Thyroid gland (tissue), 4 donors: ENCODE data around the gene NSFL1C. TPM values are rescaled to one million over a fixed set of nuclear protein-coding genes. Genes with fewer than 3 reads are reported as not detected.
A peak's percentile ranks its signal among the peaks of the same experiment; 100 is the strongest.

Experiments
- DNase-seq, 2 donors: peaks; one replicate each; pipeline ENCODE4 v3.0.0-alpha.2; 2019
- H3K27ac ChIP-seq, 3 donors: fragments of 200-600 bp; sonication (generic); 1 replicate in 2 of 3; 2 replicates in 1 of 3; pipeline ENCODE4 v1.5.1; 2016 to 2019; ENCODE audit warnings: mild to moderate bottlenecking in 1 of 3, moderate library complexity in 1 of 3
- H3K27me3 ChIP-seq: fragments of 200-600 bp; sonication (generic); one replicate; pipeline ENCODE4 v1.5.1; 2019
- H3K36me3 ChIP-seq, 2 donors: fragments of 200-600 bp; sonication (generic); one replicate each; pipeline ENCODE4 v1.5.1; 2016 to 2019
- H3K4me1 ChIP-seq, 2 donors: fragments of 200-600 bp; sonication (generic); one replicate each; pipeline ENCODE4 v1.5.1; 2017 to 2019
- H3K4me3 ChIP-seq, 3 donors: fragments of 200-600 bp; sonication (generic); replicated peaks in 1 of 3; 1 replicate in 2 of 3; 2 replicates in 1 of 3; pipeline ENCODE4 v1.5.1; 2016; ENCODE audit warnings: mild to moderate bottlenecking in 1 of 3
- H3K9me3 ChIP-seq: fragments of 200-600 bp; sonication (generic); one replicate; pipeline ENCODE4 v1.5.1; 2017
- CTCF ChIP-seq, 6 experiments: fragments of 200-600 bp in 3 of 6; fragments of 450-650 bp in 3 of 6; sonication (generic) in 3 of 6; IDR thresholded peaks; one replicate each; pipeline ENCODE4 v1.5.1; 2016 to 2019; ENCODE audit warnings: antibody characterized with exemption in 6 of 6, mild to moderate bottlenecking in 2 of 6, inconsistent platforms in 1 of 6, moderate library complexity in 1 of 6
- POLR2A ChIP-seq, 2 donors: fragments of 450-650 bp; IDR thresholded peaks; one replicate each; pipeline ENCODE4 v1.6.1; 2017; ENCODE audit warnings: antibody characterized with exemption in 2 of 2, mild to moderate bottlenecking in 2 of 2, moderate library complexity in 1 of 2
- WGBS, 2 donors: methylation state at CpG; one replicate each; pipeline ENCODE4 v1.1.5; 2017; 5-methylcytosine and 5-hydroxymethylcytosine counted together
- intact Hi-C: fragments of 100-400 bp; cut with DNase I; formaldehyde crosslinking; loops from one replicate; pipeline ENCODE4 v1.15.1; 2023
- total RNA-seq, 4 donors: library from RNA; depleted of rRNA; stranded (reverse); fragments of >200 nt; gene quantifications; one replicate each; pipeline ENCODE4 v1.2.3, GENCODE V29; 2016

The NSFL1C gene
- total RNA-seq, 4 donors from 2014 or later, result 42.2 to 51.3 (median 48.8) TPM

DNA sequence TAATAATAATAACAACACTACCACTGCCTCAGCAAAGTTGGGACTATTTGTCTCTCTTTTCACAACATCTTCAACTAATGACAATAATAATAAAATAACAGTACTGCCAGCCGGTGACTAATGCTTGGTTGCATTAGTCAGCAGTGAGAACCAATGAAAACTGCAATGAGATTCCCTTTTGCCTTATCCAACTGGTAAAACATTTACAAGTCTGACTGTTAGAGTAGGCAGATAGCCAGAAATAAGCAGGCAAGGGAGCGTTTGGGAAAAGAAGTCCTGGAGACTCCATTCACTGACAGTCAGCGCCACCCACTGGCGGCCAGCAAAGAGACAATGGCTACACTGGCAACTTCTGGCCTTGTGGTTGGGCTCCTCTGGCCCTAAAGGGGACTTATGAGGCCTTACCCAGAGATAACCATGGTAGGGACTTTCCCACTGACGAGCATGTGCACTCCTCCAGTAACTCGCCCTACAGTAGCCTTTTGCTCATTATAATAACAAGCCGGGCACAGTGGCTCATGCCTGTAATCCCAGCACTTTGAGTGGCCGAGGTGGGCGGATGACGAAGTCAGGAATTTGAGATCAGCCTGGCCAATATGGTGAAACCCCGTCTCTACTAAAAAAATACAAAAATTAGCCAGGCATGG is 3.4 kb upstream of the NSFL1C start:
- Histone ChIP-seq H3K27me3 (no peaks in the 10 kb centered on the region), H3K4me1 (peaks cover 14 to 33% of the 10 kb centered on the region in 2 donors), H3K9me3 (no peaks in the 10 kb centered on the region), H3K4me3 (no peak overlapping the region), H3K36me3 (no peaks in the 10 kb centered on the region), H3K27ac (no peak overlapping the region)
- TF ChIP-seq CTCF (IDR thresholded peaks at IDR 0.05) (peak in 5 of 6 experiments; percentile 37 to 69 (median 68)), POLR2A (IDR thresholded peaks at IDR 0.05) (no peak)
- WGBS, 2 donors, result 28 to 31% methylated on average over 11 of the region's 11 CpGs
- peak; percentile 71 to 79 for DNase-seq
- intact Hi-C loops, result loop anchor here (10.0 kb wide), 1 partner anchor 345 kb away; no protein-coding TSS in a partner anchor

DNA sequence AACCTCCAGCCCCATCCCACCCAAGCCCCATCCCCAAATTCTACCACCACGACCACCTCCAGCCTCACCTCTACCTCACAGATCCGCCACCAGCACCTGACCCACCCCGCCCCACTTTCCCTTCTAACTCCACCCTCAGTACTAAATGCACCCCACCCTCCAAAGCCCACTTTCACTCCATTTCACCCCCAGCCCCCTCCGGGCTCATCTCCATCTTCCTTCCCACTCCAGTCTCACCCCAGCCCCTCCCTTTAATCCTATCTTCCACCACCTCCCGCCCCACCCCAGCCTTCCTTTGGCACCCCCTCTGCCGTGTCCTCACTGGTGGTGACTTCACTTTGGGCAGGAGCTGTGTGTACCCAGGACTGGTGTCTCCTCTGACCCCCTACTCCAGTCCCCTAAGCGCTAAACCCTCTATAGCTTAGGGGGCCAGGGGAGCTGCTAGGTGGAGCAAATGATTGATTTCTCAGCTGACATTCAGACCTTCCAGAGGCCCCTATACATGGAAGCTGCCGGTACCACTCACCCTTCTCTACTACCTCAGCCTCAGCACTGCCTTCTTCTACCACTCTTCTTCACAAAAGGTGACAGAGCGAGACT is 2.8 kb upstream of the NSFL1C start:
- intact Hi-C loops, result loop anchor here (10.0 kb wide), 1 partner anchor 345 kb away; no protein-coding TSS in a partner anchor
- TF ChIP-seq CTCF (IDR thresholded peaks at IDR 0.05), result no peak
- TF ChIP-seq POLR2A (IDR thresholded peaks at IDR 0.05), result no peak
- H3K4me3 ChIP-seq, result no peak overlapping the region
- H3K9me3 ChIP-seq, result no peaks in the 10 kb centered on the region
- no peak for DNase-seq
- H3K4me1 ChIP-seq, result peaks cover 15 to 40% of the 10 kb centered on the region in 2 donors
- H3K27ac ChIP-seq, result no peak overlapping the region
- no peaks in the 10 kb centered on the region for H3K27me3 ChIP-seq
- 75 to 76% methylated on average over 9 of the region's 9 CpGs for WGBS, 2 donors
- no peaks in the 10 kb centered on the region for H3K36me3 ChIP-seq

GRCh38 chr20:1468117-1468624 is 1.5 kb upstream of the NSFL1C start:
- Histone ChIP-seq H3K27me3 (no peaks in the 10 kb centered on the region), H3K36me3 (no peaks in the 10 kb centered on the region), H3K4me3 (no peak overlapping the region), H3K4me1 (peaks cover 15 to 40% of the 10 kb centered on the region in 2 donors), H3K9me3 (no peaks in the 10 kb centered on the region), H3K27ac (no peak overlapping the region)
- TF ChIP-seq POLR2A (IDR thresholded peaks at IDR 0.05) (no peak), CTCF (IDR thresholded peaks at IDR 0.05) (no peak)
- 78 to 88% methylated on average over 7 of the region's 7 CpGs for WGBS, 2 donors
- no peak for DNase-seq
- intact Hi-C loops, result loop anchor here (10.0 kb wide), 1 partner anchor 343 kb away; no protein-coding TSS in a partner anchor

DNA sequence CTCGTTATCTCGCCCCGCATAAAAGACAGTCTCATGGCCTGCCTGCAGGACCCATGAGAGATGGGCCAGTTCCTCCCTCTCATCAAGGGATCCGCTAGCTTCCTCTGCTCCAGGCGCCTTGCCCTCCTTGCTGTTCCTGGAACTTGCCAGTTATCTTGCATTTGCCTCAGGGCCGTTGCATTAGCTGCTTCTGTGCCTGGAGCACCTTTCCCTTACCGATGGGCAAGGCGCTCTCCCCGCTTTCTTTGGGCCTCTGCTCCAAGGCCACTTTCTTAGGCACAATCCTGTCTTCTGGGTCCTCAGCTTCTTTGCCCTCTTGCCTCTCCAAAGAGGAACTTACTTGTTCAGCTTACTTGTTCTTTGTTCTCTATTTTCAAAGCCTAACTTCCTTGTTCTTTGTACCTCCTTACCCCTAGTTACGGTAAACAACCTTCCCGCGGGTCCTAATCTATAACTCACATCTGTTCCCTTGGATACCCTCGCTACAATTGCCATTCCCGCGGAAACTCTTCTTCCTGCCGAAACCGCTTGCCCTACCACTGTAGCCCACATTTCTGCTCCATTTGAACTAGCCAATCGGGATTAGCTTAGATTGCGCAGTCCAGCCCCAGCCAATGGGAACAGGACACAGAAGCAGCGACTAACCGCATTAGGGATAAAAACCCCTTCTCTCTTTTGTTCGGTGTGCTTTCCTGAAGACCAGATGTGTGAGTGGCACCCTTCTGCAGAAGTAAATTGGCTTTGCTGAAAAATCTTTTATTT is 887 bp upstream of the NSFL1C start:
- peak in 1 of 2 donors; percentile 7 for DNase-seq
- Histone ChIP-seq H3K4me3 (no peak overlapping the region), H3K36me3 (no peaks in the 10 kb centered on the region), H3K9me3 (no peaks in the 10 kb centered on the region), H3K4me1 (peaks cover 15 to 40% of the 10 kb centered on the region in 2 donors), H3K27ac (no peak overlapping the region), H3K27me3 (no peaks in the 10 kb centered on the region)
- 65 to 74% methylated on average over 21 to 22 of the region's 22 CpGs for WGBS, 2 donors
- intact Hi-C loops, result loop anchor here (10.0 kb wide), 1 partner anchor 343 kb away; no protein-coding TSS in a partner anchor
- TF ChIP-seq POLR2A (IDR thresholded peaks at IDR 0.05), result no peak
- no peak for TF ChIP-seq CTCF (IDR thresholded peaks at IDR 0.05)
